ENCODE data around the gene CAB39. TPM values are rescaled to one million over a fixed set of nuclear protein-coding genes. Genes with fewer than 3 reads are reported as not detected.
A peak's percentile ranks its signal among the peaks of the same experiment; 100 is the strongest.

CAB39 gene
- total RNA-seq, 2 experiments from 2014 or later, result 122 to 148 TPM

GRCh38 chr2:230783101-230783500, 70.5 kb downstream of the CAB39 start:
- peaks cover 83% of the 10 kb centered on the region for H3K36me3 Mint-ChIP-seq (ENCODE audit: low read depth)
- peaks cover 72% of the 10 kb centered on the region for H3K4me1 Mint-ChIP-seq
- intact Hi-C loops (cut with DNase I, micrococcal nuclease), result no loop called here
- ATAC-seq (no peak), DNase-seq (no peak)
- peaks cover 16% of the 10 kb centered on the region for H3K9me3 Mint-ChIP-seq (ENCODE audit: low read depth)
- POLR2A ChIA-PET, result no interaction called here
- CTCF ChIA-PET, result interaction anchor here (0.7 to 5.5 kb wide), 3 partner anchors 10 to 16 kb away, joined by 3 to 24 read pairs (median 4); no protein-coding TSS in a partner anchor
- no peak overlapping the region for H3K4me3 Mint-ChIP-seq
- peak overlapping the region; percentile 33 for H3K27ac Mint-ChIP-seq
- H3K27me3 Mint-ChIP-seq, result no peaks in the 10 kb centered on the region

DNA sequence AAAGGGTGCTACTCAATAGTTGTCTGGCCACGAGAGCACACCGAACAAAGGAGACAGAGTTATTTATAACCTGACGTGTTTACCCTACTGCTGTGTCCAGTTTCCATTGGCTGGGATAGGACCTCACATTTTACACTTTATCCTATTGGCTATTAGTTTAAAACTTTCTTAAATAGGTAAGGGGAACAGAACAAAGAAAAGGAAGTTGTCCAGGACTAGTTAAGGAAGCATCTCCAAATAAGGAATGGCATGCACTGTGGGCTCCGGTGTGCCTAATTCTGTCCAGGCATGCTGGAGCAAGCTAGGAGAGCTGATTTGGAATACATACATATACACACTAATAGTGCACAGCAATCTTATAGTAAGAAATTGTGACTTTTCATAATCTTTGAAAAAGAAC, 72.2 kb downstream of the CAB39 start:
- POLR2A ChIA-PET, result no interaction called here
- H3K9me3 Mint-ChIP-seq (ENCODE audit: low read depth), result peaks cover 26% of the 10 kb centered on the region
- DNase-seq, result no peak
- intact Hi-C loops (cut with DNase I, micrococcal nuclease), result no loop called here
- H3K4me3 Mint-ChIP-seq, result no peak overlapping the region
- peaks cover 70% of the 10 kb centered on the region for H3K4me1 Mint-ChIP-seq
- no peak for ATAC-seq
- peak overlapping the region; percentile 62 for H3K27ac Mint-ChIP-seq
- CTCF ChIA-PET, result no interaction called here
- no peaks in the 10 kb centered on the region for H3K27me3 Mint-ChIP-seq
- H3K36me3 Mint-ChIP-seq (ENCODE audit: low read depth), result peaks cover 85% of the 10 kb centered on the region

DNA sequence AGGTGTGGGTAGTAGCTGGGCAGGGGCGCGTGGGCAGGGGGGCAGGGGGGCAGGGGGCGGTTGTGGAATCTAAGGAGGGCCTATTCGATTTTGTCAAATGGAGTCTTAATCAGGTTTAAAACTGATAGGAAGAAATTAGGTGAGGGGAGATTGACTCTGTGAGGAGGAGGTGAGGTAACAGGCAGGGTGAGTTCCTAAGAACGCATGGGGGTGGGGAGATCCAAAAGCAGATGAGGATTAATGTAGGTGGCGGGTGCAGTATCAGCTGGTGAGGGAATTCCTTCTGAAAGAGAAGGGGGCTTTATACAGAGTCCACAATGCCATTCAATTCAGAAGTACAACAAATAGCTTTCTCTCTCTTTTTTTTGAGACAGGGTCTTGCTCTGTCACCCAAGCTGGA, 72.7 kb downstream of the CAB39 start:
- Mint-ChIP-seq H3K4me1 (peaks cover 69% of the 10 kb centered on the region), H3K9me3 (ENCODE audit: low read depth) (peaks cover 28% of the 10 kb centered on the region), H3K27me3 (no peaks in the 10 kb centered on the region), H3K27ac (peak overlapping the region; percentile 62), H3K4me3 (no peak overlapping the region), H3K36me3 (ENCODE audit: low read depth) (peaks cover 87% of the 10 kb centered on the region)
- intact Hi-C loops (cut with DNase I, micrococcal nuclease), result no loop called here
- no peak for DNase-seq
- ChIA-PET POLR2A (no interaction called here), CTCF (interaction anchor here (0.7 to 1.1 kb wide), 3 partner anchors 12 to 462 kb away, joined by 3 to 5 read pairs (median 3); no protein-coding TSS in a partner anchor)
- ATAC-seq, result no peak

GRCh38 chr2:230787101-230787500, 74.5 kb downstream of the CAB39 start:
- peaks cover 62% of the 10 kb centered on the region for H3K4me1 Mint-ChIP-seq
- H3K4me3 Mint-ChIP-seq, result no peak overlapping the region
- H3K27ac Mint-ChIP-seq, result peak overlapping the region; percentile 17
- intact Hi-C loops (cut with DNase I, micrococcal nuclease), result no loop called here
- POLR2A ChIA-PET, result no interaction called here
- no peaks in the 10 kb centered on the region for H3K27me3 Mint-ChIP-seq
- ATAC-seq, result no peak
- peaks cover 30% of the 10 kb centered on the region for H3K9me3 Mint-ChIP-seq (ENCODE audit: low read depth)
- no peak for DNase-seq
- peaks cover 87% of the 10 kb centered on the region for H3K36me3 Mint-ChIP-seq (ENCODE audit: low read depth)
- CTCF ChIA-PET, result interaction anchor here (1.4 to 1.9 kb wide), 3 partner anchors 10 to 25 kb away, joined by 5 to 7 read pairs (median 6); no protein-coding TSS in a partner anchor

GRCh38 chr2:230788554-230789175, 76.0 kb downstream of the CAB39 start:
- H3K27me3 Mint-ChIP-seq, result no peaks in the 10 kb centered on the region
- CTCF ChIA-PET, result interaction anchor here (1.0 to 1.9 kb wide), 4 partner anchors 10 to 72 kb away, joined by 3 to 7 read pairs (median 6); no protein-coding TSS in a partner anchor
- no peak for ATAC-seq
- no peak overlapping the region for H3K4me3 Mint-ChIP-seq
- peaks cover 93% of the 10 kb centered on the region for H3K36me3 Mint-ChIP-seq (ENCODE audit: low read depth)
- intact Hi-C loops (cut with DNase I, micrococcal nuclease), result no loop called here
- DNase-seq, result no peak
- peaks cover 30% of the 10 kb centered on the region for H3K9me3 Mint-ChIP-seq (ENCODE audit: low read depth)
- peaks cover 67% of the 10 kb centered on the region for H3K4me1 Mint-ChIP-seq
- POLR2A ChIA-PET, result no interaction called here
- H3K27ac Mint-ChIP-seq, result peak overlapping the region; percentile 76

- Mint-ChIP-seq H3K4me3 (no peak overlapping the region), H3K36me3 (ENCODE audit: low read depth) (peaks cover 87% of the 10 kb centered on the region), H3K27ac (peak overlapping the region; percentile 74), H3K9me3 (ENCODE audit: low read depth) (peaks cover 25% of the 10 kb centered on the region), H3K4me1 (peaks cover 68% of the 10 kb centered on the region), H3K27me3 (no peaks in the 10 kb centered on the region)
- ChIA-PET POLR2A (no interaction called here), CTCF (interaction anchor here (1.0 to 1.6 kb wide), 3 partner anchors 8 to 77 kb away, joined by 3 to 5 read pairs (median 4); no protein-coding TSS in a partner anchor)
- ATAC-seq, result no peak
- no peak for DNase-seq
- intact Hi-C loops (cut with DNase I, micrococcal nuclease), result loop anchor here (10.0 kb wide), 2 partner anchors 346 to 376 kb away; partner anchors contain the start of gene SP100 (in 1 of the 2)
These were observed 78.3 kb downstream of the CAB39 start for GRCh38 chr2:230790981-230791380.

- DNase-seq (peak; percentile 83), ATAC-seq (peak; percentile 92)
- Mint-ChIP-seq H3K27me3 (no peaks in the 10 kb centered on the region), H3K9me3 (ENCODE audit: low read depth) (peaks cover 10% of the 10 kb centered on the region), H3K36me3 (ENCODE audit: low read depth) (peaks cover 66% of the 10 kb centered on the region), H3K27ac (no peak overlapping the region), H3K4me1 (peaks cover 59% of the 10 kb centered on the region), H3K4me3 (peak overlapping the region; percentile 66)
- ChIA-PET CTCF (interaction anchor here (0.9 to 3.3 kb wide), 14 partner anchors 12 to 377 kb away, joined by 3 to 24 read pairs (median 4); no protein-coding TSS in a partner anchor), POLR2A (interaction anchor here (0.6 to 2.1 kb wide), 8 partner anchors 12 to 150 kb away, joined by 3 to 12 read pairs (median 4); no protein-coding TSS in a partner anchor)
- intact Hi-C loops (cut with DNase I, micrococcal nuclease), result loop anchor here (1.0 to 10.0 kb wide), 12 partner anchors 13 to 971 kb away; partner anchors contain the start of genes CAB39 (in 2 of the 2), FBXO36 (in 1 of the 2), SP100 (in 1 of the 2) and TRIP12 (in 1 of the 2)
These were observed 81.1 kb downstream of the CAB39 start for GRCh38 chr2:230793572-230794359.

DNA sequence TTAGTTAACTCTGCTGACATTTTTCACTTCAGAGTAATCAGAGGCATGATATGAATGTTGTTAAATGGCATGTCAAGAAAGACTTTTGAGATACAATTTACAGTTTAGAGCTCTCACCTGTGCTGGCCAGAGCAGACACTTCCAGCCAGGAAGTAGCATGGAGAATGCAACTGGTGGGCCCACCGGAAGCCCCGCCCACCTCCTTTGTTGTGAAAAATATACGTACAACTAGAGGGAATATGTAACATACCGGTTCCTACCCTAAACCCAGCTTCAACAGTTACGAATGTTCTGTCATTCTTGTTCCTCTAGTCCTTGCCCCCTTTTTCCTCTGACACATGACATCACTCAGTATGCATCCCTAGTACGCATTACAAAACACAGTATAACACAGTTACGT, 81.9 kb downstream of the CAB39 start:
- peak; percentile 63 for DNase-seq
- ATAC-seq, result peak; percentile 49
- no peaks in the 10 kb centered on the region for H3K27me3 Mint-ChIP-seq
- H3K4me3 Mint-ChIP-seq, result peak overlapping the region; percentile 66
- peaks cover 52% of the 10 kb centered on the region for H3K4me1 Mint-ChIP-seq
- intact Hi-C loops (cut with DNase I, micrococcal nuclease), result loop anchor here (1.0 to 10.0 kb wide), 11 partner anchors 14 to 972 kb away; partner anchors contain the start of genes CAB39 (in 2 of the 2), FBXO36 (in 1 of the 2), SP100 (in 1 of the 2) and TRIP12 (in 1 of the 2)
- POLR2A ChIA-PET, result interaction anchor here (0.6 to 2.1 kb wide), 10 partner anchors 11 to 150 kb away, joined by 3 to 12 read pairs (median 5); no protein-coding TSS in a partner anchor
- H3K27ac Mint-ChIP-seq, result no peak overlapping the region
- peaks cover 65% of the 10 kb centered on the region for H3K36me3 Mint-ChIP-seq (ENCODE audit: low read depth)
- CTCF ChIA-PET, result interaction anchor here (1.0 to 3.3 kb wide), 9 partner anchors 11 to 188 kb away, joined by 3 to 24 read pairs (median 6); no protein-coding TSS in a partner anchor
- peaks cover 4% of the 10 kb centered on the region for H3K9me3 Mint-ChIP-seq (ENCODE audit: low read depth)

DNA sequence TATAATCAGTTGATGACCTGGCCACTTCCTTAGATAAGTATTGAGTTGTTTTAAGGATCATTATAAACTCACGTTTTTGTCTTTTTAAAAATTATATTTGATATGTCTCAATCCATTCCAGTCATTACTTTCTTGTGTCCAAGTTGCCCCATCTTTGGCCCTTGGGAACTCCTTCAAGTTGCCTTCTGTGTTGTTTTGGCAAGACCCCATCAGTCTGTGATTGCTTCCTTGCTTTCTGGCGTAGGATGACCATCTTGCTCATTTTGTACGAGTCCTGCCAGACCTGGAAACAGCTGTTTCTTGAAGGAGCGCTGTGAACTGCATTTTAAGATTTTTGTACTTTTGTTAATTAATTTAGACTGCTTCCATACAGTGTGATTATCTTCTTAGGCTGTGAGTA, 83.2 kb downstream of the CAB39 start:
- intact Hi-C loops (cut with DNase I, micrococcal nuclease), result loop anchor here (2.0 to 10.0 kb wide), 9 partner anchors 15 to 789 kb away; partner anchors contain the start of gene SP100 (in 1 of the 2)
- H3K27me3 Mint-ChIP-seq, result no peaks in the 10 kb centered on the region
- peaks cover 40% of the 10 kb centered on the region for H3K4me1 Mint-ChIP-seq
- ChIA-PET CTCF (interaction anchor here (0.7 to 3.7 kb wide), 5 partner anchors 13 to 82 kb away, joined by 3 to 20 read pairs (median 3); no protein-coding TSS in a partner anchor), POLR2A (no interaction called here)
- H3K36me3 Mint-ChIP-seq (ENCODE audit: low read depth), result peaks cover 62% of the 10 kb centered on the region
- H3K27ac Mint-ChIP-seq, result no peak overlapping the region
- no peak overlapping the region for H3K4me3 Mint-ChIP-seq
- ATAC-seq, result no peak
- no peak for DNase-seq
- H3K9me3 Mint-ChIP-seq (ENCODE audit: low read depth), result no peaks in the 10 kb centered on the region

- Mint-ChIP-seq H3K9me3 (ENCODE audit: low read depth) (no peaks in the 10 kb centered on the region), H3K27ac (no peak overlapping the region), H3K4me1 (peaks cover 40% of the 10 kb centered on the region), H3K27me3 (no peaks in the 10 kb centered on the region), H3K4me3 (no peak overlapping the region), H3K36me3 (ENCODE audit: low read depth) (peaks cover 61% of the 10 kb centered on the region)
- peak; percentile 35 for DNase-seq
- intact Hi-C loops (cut with DNase I, micrococcal nuclease), result loop anchor here (5.0 to 10.0 kb wide), 6 partner anchors 184 to 789 kb away; partner anchors contain the start of gene SP100 (in 1 of the 2)
- POLR2A ChIA-PET, result no interaction called here
- CTCF ChIA-PET, result interaction anchor here (0.7 to 3.7 kb wide), 12 partner anchors 13 to 630 kb away, joined by 3 to 36 read pairs (median 3); no protein-coding TSS in a partner anchor
- no peak for ATAC-seq
These were observed 83.7 kb downstream of the CAB39 start for GRCh38 chr2:230796280-230796862.
